Measurements from ENCODE around the gene ZNF827. TPM values are rescaled to one million over a fixed set of nuclear protein-coding genes. Genes with fewer than 3 reads are reported as not detected.

ZNF827 gene
- total and polyA plus RNA-seq, 9 of the 15 experiments (the other 6 are each of a cell fraction or from before 2014, with no cell fraction given), result 0.07 to 0.40 TPM; not detected in 7

- no peak for TF ChIP-seq ZBTB17 (CRISPR knock-in tag; IDR thresholded peaks at IDR 0.05)
- no peak for TF ChIP-seq MYBL2 (IDR thresholded peaks at IDR 0.05; ENCODE audit: low read depth)
- TF ChIP-seq MYBL2 (CRISPR knock-in tag; IDR thresholded peaks at IDR 0.05; ENCODE audit: borderline replicate concordance), result no peak
- no peak for TF ChIP-seq ZNF609 (CRISPR knock-in tag; IDR thresholded peaks at IDR 0.05; ENCODE audit: borderline replicate concordance)
- TF ChIP-seq SREBF2 (CRISPR knock-in tag; IDR thresholded peaks at IDR 0.05), result no peak
Measured at GRCh38 chr4:145719752-145720624, 218.6 kb downstream of the ZNF827 start (continued).

Measured in K562 (cell line).